Effector CD4-positive, alpha-beta T cell (primary cell): ENCODE measurements around the gene PAQR4.

Source experiments
- DNase-seq: peaks from one replicate; pipeline ENCODE4 v3.0.0-alpha.2; 2020

Gene PAQR4

DNA sequence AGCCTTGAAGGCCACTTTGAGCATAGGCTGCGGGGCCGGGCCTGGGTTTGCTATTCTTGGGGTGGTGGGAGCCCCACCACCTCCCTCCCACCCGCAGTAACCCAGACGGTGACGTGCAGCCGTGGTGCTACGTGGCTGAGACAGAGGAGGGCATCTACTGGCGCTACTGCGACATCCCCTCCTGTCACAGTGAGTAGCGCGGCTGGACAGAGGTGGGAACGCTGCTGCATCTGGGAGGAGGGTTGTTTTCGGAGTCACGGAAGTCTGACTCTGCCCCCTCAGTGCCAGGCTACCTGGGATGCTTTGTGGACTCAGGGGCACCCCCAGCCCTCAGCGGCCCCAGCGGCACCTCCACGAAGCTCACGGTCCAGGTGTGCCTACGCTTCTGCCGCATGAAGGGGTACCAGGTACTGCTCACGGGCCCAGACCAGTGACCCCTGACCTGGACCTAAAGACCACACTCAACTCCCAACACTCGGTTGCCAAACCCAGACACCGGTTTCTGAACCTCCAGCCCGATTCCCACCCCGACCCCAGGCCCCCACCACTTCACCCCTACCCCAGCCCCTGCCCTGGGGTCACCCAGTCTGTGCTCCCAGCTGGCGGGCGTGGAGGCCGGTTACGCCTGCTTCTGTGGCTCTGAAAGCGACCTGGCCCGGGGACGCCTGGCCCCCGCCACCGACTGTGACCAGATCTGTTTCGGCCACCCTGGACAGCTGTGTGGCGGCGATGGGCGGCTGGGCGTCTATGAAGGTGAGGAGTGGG lies 2.9 kb upstream of the PAQR4 start:
- DNase-seq, result no peak

DNA sequence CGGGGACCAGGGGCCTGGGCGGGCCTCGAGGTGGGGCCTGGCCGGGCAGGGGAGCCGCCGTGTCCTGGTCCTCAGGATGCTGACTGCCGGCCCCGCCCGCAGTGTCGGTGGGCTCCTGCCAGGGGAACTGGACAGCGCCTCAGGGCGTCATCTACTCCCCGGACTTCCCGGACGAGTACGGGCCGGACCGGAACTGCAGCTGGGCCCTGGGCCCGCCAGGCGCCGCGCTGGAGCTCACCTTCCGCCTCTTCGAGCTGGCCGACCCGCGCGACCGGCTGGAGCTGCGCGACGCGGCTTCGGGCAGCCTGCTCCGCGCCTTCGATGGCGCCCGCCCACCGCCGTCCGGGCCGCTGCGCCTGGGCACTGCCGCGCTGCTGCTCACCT lies 2.3 kb upstream of the PAQR4 start:
- DNase-seq, result no peak

DNA sequence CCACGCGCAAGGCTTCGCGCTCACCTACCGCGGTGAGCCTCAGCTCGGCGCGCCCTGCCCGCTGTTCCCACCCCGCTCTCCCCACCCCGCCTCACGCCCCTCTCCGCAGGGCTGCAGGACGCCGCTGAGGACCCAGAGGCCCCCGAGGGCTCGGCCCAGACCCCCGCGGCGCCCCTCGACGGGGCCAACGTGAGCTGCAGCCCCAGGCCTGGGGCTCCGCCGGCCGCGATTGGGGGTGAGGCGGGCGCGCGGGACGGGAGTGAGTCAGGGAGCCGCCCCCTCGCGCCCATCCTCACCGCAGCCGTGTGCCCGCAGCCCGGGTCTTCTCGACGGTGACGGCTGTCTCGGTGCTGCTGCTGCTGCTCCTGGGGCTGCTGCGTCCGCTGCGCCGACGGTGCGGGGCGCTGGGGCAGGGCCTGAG lies 1.9 kb upstream of the PAQR4 start:
- DNase-seq, result no peak

DNA sequence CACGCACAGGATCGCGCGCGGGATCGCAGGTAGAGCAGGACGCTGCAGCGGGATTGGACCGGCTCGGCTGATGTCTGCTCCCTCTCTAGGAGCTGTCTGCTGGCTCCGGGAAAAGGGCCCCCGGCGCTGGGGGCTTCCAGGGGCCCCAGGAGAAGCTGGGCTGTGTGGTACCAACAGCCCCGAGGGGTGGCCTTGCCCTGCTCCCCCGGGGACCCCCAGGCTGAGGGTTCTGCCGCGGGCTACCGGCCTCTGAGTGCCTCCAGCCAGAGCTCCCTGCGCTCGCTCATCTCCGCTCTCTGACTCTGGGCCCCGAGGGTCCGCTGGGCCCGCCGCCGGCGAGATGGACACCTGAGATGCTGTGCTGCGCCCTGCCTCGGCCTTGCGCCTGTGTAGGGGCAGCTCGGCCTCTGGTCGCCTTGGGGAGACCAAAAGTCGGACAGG lies 1.4 kb upstream of the PAQR4 start:
- DNase-seq, result no peak

DNA sequence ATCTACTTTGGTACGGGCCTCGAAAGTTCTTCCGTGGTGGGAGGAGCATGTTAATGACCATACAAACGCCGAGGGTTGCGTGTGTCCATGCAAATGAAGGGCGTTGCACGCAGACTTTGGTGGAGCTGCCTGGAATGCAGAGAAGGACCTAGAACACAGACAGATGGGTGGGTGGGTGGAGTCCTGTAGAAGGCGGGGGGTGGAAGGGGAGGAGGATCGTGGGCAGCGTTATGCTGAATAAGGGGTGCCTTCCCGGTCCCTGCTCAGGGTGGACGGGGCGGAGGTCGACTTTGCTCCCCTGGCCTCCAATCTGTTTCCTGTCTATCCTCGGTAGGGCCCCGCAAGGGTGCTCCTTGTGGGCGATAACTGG lies 795 bp upstream of the PAQR4 start:
- DNase-seq, result no peak

DNA sequence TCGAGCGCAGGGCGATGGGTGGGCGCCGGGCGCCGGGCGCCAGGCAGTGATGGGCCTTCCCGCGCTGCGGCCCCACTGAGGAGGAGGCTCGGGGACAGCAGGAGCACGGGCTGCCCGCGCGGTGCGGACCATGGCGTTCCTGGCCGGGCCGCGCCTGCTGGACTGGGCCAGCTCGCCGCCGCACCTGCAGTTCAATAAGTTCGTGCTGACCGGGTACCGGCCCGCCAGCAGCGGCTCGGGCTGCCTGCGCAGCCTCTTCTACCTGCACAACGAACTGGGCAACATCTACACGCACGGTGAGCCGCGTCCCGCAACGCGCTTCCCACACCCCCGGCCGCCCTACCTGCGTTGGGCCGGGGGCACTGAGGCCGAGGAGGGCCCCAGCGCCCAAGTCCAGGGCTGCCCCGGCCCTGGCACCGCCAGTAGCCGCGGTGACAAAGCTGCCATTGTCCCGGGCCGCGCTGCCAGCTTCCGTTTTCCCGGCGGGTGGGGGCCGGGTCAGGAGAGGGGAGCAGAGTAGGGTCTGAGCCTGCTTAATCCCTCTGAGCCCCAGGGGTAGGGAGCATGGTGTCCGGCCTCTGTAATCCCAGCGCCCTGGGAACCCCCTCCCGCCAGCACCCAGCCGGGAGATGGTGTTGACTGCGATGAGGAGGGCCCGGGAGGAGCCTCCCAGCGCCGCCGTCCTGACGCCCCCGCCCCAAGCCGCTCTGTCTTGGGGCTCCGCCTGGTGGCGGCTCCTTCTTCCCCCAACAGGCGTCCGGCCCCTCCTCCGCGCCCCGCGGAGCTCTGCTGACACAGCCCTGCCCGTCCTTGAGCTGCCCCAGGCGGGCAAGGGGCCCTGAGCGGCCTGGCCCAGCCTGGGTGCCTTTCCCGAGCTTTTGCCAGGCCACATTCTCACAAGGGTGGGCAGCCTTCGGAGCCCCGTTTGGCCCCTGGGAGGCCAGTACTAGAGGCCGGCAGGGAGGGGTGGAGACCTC lies 685 bp downstream of the PAQR4 start:
- peak; percentile 60 for DNase-seq

DNA sequence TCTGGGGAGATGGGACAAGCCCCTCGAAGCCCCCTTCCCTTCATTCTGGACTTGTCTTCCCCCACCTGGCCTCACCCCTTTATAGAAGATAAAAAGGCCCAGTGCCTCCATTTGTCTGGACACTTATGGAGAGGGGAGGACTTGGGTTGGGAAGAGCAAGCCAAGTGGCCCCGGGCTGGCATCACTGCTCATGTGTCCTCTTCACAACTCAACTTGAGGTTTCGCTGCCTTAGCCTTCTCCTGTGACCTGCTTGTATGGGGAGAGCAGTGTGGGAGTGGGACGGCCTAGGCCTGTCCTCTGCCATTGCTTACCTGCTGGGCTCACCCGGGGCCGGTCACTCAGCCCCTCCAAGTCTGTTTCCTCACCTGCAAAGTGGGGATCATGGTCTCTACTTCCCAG lies 1.4 kb downstream of the PAQR4 start:
- DNase-seq, result no peak

DNA sequence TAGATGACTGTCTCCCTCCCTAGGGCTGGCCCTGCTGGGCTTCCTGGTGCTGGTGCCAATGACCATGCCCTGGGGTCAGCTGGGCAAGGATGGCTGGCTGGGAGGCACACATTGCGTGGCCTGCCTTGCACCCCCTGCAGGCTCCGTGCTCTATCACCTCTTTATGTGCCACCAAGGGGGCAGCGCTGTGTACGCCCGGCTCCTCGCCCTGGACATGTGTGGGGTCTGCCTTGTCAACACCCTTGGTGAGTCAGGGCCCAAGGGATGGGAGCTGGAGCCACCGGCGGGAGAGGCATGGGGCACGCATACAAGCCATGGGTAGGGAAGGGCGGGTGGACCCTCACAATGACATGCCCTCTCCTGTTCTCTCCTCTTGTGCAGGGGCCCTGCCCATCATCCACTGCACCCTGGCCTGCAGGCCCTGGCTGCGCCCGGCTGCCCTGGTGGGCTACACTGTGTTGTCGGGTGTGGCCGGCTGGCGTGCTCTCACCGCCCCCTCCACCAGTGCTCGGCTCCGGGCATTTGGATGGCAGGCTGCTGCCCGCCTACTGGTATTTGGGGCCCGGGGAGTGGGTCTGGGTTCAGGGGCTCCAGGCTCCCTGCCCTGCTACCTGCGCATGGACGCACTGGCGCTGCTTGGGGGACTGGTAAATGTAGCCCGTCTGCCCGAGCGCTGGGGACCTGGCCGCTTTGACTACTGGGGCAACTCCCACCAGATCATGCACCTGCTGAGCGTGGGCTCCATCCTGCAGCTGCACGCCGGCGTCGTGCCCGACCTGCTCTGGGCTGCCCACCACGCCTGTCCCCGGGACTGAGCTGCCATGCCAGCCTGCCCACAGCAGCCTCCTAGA lies 2.2 kb downstream of the PAQR4 start:
- DNase-seq, result no peak

DNA sequence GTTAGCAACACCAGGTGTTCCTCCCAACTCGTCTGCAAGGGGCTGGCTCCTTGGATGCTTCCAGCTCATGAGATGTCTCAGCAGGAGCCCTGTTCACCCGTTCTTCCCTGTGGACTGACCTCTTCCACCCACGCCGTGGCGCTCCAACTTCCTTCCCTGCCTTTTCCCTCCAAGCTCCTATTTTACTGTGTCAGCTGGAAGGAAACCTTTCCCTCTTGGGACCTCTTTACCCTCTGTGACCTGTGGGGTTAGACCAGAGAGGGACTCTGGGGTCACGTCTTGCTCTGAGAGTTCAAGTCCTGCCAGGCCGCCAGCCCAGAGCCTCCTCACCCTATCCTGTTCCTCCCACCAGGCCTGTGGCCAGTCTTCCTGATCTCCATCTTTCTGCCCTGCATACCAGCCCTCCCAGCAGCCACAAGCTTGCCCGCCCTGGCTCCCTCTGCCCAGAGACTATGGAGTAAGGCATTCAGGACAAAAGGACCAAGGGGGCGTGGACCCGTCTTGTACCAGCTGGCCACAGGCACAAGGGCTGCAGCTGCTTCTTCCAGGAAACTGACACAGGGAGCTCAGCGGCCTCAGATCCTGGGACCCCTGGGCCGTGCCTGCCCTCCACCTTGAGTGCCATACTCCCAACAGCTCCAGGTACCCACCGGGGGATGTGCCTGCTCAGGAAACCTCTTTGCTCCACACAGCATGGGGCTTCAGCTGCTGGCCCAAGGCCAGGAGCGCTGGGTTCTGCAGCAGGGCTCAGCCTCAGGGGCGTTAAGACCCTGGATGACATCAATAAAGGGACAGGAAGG lies 3.0 kb downstream of the PAQR4 start:
- DNase-seq, result no peak

DNA sequence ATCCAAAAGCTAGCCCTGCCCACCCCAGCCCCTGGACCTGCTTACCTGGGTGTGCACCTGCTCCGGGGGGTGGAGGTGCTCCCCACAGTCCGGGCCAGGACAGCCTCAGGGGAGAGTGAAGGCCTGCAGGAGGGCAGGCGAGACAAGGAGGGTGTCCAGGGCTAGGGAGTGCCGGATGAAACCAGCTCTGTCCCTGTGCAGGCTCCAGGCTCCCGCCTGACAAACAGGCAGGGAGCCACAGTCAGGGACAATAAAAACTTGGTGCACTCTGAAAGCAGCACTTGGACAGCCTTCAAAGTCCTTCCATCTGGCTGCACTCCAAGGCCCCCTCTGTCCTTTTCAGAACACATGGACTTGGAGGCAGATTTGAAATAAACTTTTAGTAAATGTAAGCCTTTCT lies 3.9 kb downstream of the PAQR4 start:
- DNase-seq, result no peak

DNA sequence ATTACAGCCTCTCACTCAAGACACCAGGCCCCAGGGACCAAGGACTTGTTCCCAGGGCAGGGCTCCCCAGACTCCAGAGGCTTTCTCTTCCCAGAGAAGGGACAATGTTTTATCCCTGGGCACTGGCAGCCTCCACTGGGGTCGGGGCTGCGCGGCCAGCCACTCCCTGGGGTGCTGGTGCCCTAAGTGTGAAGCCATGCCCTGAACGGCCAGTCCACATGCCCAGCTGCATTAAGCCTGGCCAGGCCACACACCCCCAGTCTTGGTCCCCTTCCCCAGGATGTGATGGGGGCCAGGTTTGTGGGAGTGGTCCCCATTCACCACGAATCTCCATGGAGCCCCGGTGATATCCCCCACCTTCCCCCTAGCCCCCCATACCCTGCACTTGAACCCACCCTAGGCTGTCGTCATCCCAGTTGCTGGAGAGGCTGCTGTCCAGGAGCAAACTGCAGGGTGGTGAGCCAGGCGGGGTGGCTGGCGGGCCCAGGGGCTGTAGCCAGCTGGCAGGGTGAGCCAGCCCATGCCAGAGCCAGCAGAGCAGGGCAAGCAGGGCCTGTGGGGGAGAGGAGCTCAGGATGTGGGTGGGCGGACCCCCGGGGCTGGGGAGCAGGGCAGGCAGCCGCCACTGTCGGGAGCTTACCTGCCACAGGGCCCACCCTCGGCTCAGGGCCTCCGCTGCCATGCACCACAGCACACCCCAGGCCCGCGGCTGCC lies 4.6 kb downstream of the PAQR4 start:
- DNase-seq, result no peak

DNA sequence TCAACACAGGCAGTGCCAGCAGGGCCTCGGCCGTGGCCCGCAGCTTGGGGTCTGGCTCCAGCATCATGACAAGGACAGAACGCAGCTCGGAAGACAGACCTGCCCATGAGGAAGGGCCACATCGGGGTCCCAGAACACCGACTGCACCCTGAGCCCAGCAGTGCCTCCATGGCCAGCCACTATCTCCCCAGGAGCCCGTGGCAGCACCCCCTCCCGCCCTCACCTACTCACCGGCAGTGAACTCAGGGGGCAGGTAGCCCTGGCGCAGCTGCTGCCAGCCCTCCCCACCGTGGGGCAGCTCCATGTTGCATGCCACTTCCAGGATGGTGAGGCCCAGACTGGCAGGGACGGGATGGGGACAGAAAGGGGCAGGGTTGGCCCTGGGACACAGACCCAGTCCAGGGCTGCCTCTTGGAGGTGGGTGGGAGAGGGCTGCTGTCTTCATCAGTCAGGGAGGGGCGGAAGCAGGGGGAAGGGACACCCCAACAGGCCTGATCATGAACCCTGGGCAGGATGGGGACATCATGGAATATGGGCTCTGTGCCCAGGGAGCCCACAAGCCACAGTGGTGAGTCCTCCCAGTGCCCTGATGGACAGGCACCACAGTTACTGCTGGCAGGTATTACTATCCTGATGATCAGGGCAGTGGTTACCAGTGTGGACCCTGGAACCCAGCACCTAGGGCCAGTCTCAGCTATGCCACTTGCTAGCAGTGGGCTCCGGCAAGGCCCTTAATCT lies 5.3 kb downstream of the PAQR4 start:
- no peak for DNase-seq

DNA sequence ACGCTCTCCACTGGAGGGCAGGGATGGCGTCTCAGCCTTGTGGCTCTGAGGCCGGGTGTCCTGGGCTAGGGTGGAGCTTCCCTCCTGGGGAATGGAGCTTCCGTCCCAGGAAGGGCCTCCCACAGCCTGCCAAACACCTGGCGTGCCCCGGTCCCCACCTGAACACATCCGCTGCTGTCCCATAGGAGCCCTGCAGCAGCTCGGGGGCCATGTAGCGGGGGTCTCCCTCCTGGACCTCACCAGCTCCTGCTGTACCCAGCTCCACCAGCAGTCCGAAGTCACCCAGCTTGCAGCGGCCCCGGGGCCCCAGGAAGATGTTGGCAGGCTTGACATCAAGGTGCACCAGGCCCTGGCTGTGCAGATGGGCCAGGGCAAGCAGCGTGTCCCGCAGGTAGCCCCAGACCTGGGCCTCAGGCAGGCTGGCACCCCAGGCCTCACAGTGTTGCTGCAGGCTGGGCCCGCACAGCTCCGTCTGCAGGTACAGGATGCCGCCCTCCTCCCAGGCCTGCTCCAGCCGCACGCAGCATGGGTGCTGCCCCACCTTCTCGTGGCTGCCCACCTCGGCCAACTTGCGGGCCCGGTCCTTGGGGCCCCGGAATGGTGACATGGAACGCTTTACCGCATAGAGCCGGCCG lies 6.1 kb downstream of the PAQR4 start:
- no peak for DNase-seq

DNA sequence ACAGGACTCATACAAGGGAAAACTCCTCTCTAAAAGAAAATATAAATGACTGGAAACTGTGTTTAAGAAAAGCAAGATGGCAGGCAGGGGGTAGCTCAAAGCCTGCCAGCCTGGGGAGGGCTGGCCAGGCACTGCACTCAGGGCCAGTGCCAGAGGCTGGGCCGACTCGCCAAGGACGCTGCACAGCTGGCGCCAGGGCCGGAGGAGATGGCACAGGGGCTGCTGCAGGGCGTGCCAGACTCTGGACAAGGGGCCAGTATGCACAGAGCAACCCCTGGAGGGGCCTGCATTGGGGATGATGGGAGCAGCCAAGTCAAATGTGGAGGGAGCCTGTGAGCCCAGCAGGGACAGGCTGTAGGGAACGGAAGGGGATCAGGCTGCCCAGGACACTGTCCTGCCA lies 7.1 kb downstream of the PAQR4 start:
- DNase-seq, result no peak

DNA sequence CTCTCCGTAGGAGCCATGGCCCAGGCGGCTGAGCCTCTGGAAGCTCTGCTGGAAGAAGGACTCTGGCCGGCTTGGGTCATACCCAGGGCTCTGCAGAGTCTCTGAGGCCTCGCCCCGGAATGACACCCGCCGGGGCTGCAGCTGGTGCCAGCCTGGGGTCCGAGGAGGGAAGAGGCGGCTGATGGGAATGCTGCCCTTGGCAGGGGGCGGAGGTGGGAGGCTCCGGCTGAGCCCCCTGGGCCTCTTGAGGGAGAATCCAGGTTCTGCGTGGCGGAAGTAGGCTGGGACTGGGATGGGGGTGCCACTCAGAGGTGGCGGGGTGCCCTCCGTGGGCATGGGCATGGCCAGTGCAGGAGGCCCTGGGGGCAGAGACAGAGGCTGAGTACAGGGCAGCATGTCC lies 7.5 kb downstream of the PAQR4 start:
- no peak for DNase-seq

DNA sequence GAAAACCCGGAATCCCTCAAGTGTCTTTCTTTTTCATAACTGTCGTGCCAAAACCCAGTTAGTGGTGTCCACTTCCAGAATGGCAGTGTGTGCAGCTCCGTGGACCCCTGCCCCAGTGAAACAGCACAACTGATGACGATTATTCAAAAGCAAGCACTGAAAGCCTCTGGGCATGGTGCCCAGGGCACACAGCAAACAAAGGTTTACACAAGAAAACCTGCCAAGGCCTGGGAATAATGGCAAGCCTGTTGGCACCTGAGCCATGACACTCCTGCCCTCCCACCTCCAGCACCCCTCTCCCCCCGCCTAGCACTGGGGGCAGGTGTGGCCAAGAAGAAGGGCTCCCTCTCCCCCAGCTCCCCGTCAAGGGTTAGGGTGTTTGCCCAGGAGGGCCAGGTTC lies 8.3 kb downstream of the PAQR4 start:
- no peak for DNase-seq

DNA sequence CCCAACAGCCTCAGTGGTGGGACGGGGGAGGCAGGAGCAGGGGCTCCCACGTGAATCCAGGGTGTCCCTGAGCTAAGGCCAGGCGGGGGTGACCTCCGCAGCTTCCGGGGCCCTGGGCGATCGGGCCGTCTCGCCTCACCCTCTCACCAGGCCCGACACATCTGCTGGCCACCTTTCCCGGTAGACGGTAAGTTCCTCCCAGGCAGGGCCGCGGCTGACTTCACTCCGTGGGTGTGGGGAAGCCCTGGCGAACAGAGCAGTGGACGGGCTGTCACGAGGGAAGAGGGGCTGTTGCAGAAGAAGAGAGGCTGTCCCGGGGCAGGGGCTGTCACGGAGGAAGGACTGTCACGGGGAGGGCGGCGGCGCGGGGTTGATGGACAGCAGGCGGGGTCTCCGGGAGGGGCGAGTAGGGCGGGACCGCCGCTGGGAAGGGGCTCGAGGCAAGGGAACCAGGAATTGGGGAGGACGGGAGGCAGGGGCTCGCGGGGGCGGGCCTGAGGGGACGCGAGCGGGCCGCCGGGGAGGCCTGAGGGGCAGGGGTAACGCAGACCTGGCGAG lies 10.6 kb downstream of the PAQR4 start:
- DNase-seq, result no peak

DNA sequence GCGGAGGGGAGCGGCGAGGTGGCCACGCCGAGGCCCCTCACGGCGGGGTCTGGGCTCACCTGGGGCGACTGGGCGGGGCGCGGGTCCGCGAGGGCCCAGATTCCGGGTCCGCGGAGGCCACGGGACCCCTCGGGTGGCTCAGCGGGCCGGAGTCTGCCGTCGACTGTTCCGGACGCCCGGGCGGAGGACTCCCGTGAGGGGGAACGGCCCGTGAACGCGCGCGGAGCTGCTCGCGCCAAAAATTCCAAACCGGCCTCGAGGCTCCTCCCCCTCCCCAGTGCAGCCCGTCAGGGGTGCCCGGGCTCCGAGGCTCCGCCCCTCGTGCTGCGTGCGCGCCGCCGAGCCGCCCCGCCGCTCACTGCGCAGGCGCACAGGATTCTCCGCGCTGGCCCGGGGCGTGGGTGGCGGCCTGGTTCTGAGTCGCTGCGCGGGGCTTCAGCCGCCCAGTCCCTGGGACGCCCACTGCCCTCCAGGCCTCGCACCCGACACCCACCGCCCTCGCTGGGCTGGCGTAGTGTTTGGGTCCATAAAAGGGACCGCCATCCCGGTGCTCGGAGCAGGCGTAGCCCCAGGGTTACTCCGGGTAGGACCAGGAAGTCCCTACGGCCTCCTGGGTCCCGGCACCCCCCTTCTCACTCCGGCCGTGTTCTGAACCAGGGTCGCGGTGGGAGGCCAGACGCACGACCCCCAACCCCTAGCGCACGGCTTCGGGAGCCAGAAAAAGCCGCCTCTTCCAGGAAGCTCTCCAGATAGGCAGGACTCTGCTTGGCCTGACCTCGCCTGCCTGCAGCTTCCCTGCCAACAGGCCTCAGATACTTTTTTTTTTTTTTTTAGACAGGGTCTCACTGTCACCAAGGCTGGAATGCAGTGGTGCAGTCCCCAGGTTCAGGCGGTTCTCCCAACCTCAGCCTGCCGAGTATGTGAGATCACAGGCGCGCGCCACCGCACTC lies 11.4 kb downstream of the PAQR4 start, which contains the start of gene PKMYT1:
PKMYT1 (minus strand) TSS at position 220 of the 950 bp plus-strand sequence. CDS start 789 bp downstream, outside the sequence.
- DNase-seq, result peak; percentile 91
